K562 treated with DMSO at 1 percent for 24 hours (cell line): ENCODE results near the gene EMB. TPM values are rescaled to one million over a fixed set of nuclear protein-coding genes. Genes with fewer than 3 reads are reported as not detected.

Source experiments
- total RNA-seq: library from RNA; unstranded; fragments of 300-600 nt; gene quantifications from 2 replicates; pipeline ENCODE4 v1.2.3, GENCODE V29; 2022; ENCODE audit warnings: low read depth; ENCODE audit not compliant: insufficient read depth

EMB gene
- total RNA-seq: not detected in 2 replicates

GRCh38 chr5:50440651-50441492 lies at the start of gene EMB:
EMB (minus strand) TSS chr5:50441288; CDS start chr5:50441151, 137 bp downstream.

Other genes starting within 250 kb of the EMB start
- 0.21 TPM in 1 of 2 replicates, not detected in the other for gene PARP8, start 225.3 kb upstream of the EMB start, total RNA-seq